WERI-Rb-1 (cell line): Measurements from ENCODE around the gene CYB5R4.

Experiments
- DNase-seq: peaks from one replicate; pipeline ENCODE4 v3.0.0-alpha.2; 2020
- H3K27ac ChIP-seq: fragments of 250-450 bp; sonication (Bioruptor Pico); 2 replicates; pipeline ENCODE4 v1.5.1; 2020; ENCODE audit warnings: mild to moderate bottlenecking, moderate library complexity
- H3K27me3 ChIP-seq: fragments of 250-450 bp; sonication (Bioruptor Pico); 2 replicates; pipeline ENCODE4 v1.5.1; 2021; ENCODE audit warnings: mild to moderate bottlenecking, low read depth, moderate library complexity; ENCODE audit not compliant: insufficient read depth, severe bottlenecking
- H3K36me3 ChIP-seq: fragments of 250-450 bp; sonication (Bioruptor Pico); 2 replicates; pipeline ENCODE4 v1.5.1; 2020; ENCODE audit warnings: mild to moderate bottlenecking, moderate library complexity
- H3K4me3 ChIP-seq: 2 replicates; pipeline ENCODE4 v1.5.1; 2011; ENCODE audit warnings: low read depth, mild to moderate bottlenecking, control low read depth, low read length
- H3K9me3 ChIP-seq: fragments of 250-450 bp; sonication (Bioruptor Pico); 2 replicates; pipeline ENCODE4 v1.5.1; 2021; ENCODE audit warnings: mild to moderate bottlenecking, moderate library complexity; ENCODE audit not compliant: severe bottlenecking
- TF ChIP-seq, protein P1 (sequence below): IDR thresholded peaks from 2 replicates; pipeline ENCODE4 v1.5.1; 2011; ENCODE audit warnings: low read depth, mild to moderate bottlenecking, control low read depth, inconsistent platforms, low read length

The CYB5R4 gene

DNA sequence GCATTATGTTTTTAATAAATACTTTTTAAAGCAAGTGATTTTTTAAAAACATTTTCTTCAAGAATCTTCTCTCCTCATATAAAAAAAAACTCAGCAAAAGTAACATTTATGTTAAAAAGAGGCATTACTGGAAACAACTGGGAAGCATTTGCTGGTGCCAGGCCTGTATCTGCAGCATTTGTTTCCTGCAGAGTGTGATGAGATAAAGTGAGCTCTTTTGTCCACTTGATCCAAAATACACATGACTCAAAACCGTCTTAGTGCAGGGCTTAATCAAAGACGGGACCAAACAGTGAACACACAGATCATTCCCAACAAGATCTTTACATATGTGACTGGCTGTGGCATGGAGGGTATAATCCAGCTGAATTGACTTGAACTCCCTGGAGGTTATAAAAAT lies 34.7 kb upstream of the CYB5R4 start:
- no peak for DNase-seq
- Histone ChIP-seq H3K27ac (no peak overlapping the region), H3K36me3 (no peaks in the 10 kb centered on the region), H3K27me3 (no peaks in the 10 kb centered on the region), H3K4me3 (no peak overlapping the region), H3K9me3 (no peaks in the 10 kb centered on the region)
- TF ChIP-seq, protein P1, sequence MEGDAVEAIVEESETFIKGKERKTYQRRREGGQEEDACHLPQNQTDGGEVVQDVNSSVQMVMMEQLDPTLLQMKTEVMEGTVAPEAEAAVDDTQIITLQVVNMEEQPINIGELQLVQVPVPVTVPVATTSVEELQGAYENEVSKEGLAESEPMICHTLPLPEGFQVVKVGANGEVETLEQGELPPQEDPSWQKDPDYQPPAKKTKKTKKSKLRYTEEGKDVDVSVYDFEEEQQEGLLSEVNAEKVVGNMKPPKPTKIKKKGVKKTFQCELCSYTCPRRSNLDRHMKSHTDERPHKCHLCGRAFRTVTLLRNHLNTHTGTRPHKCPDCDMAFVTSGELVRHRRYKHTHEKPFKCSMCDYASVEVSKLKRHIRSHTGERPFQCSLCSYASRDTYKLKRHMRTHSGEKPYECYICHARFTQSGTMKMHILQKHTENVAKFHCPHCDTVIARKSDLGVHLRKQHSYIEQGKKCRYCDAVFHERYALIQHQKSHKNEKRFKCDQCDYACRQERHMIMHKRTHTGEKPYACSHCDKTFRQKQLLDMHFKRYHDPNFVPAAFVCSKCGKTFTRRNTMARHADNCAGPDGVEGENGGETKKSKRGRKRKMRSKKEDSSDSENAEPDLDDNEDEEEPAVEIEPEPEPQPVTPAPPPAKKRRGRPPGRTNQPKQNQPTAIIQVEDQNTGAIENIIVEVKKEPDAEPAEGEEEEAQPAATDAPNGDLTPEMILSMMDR: no peak

DNA sequence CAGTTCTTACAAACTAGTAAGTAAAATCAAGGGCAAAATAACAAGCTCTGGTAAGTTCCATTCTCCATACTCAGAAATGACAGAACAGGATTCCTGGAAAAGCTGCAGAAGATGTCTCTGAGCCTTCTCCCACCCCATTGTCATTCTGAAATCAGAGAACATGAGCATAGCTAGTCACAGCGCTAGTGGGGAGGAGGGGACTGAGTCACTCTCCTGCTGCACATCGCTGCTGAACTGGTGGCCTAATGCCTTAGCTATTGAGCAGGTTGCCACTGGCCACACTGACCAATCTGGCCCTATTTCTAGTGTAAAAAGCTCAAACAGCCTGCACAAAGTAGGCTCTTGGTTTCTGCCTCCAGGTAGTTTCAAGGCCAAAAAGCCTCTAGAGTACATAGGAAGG lies 32.4 kb upstream of the CYB5R4 start:
- TF ChIP-seq, protein P1: no peak
- DNase-seq: no peak

DNA sequence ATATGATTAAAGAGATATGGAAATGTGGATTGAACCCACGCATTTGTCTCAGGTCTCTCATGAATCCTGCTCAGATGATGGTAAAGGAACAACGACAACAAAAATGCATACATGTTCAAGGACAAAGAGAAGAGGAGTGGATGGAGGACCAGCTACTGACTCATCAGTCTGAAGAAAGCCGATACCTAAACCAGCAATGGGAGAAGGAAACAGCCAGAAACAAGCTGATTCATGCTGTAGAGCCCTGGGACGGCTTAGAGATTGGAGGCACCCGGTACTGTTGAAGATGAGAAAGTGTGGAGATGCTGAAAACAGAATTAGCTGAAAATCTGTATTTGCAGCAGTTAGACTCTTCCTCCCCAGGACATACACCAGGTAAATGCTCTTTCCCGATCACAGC lies 20.8 kb upstream of the CYB5R4 start:
- TF ChIP-seq, protein P1: no peak
- DNase-seq: no peak

More for the DNA sequence above, 32.4 kb upstream of the CYB5R4 start:
- Histone ChIP-seq H3K36me3 (no peaks in the 10 kb centered on the region), H3K27ac (no peak overlapping the region), H3K4me3 (no peak overlapping the region), H3K9me3 (no peaks in the 10 kb centered on the region), H3K27me3 (no peaks in the 10 kb centered on the region)

DNA sequence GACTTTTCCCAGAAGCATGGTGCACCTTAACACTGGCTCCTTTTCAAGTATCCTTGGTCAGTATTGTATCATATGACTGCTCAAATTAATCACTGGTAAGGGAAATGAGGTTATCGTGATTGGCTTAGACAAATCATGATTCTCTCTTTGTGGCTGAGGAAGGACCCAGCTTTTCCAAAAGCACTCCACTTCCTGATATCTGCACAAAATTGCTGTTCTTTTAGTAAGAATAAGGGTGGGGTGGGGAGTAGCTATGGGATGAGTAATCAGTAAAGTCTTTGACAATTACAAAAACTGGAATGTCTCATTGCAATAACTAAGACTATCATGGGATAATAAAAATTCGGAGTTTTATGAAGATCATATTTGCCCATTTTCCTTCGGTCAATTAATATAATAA lies 15.3 kb upstream of the CYB5R4 start:
- TF ChIP-seq, protein P1: no peak
- H3K27ac ChIP-seq: no peak overlapping the region
- no peaks in the 10 kb centered on the region for H3K36me3 ChIP-seq
- H3K9me3 ChIP-seq: no peaks in the 10 kb centered on the region
- H3K4me3 ChIP-seq: no peak overlapping the region
- H3K27me3 ChIP-seq: no peaks in the 10 kb centered on the region
- no peak for DNase-seq

More for the DNA sequence above, 20.8 kb upstream of the CYB5R4 start:
- no peaks in the 10 kb centered on the region for H3K9me3 ChIP-seq
- no peak overlapping the region for H3K27ac ChIP-seq
- no peaks in the 10 kb centered on the region for H3K27me3 ChIP-seq
- no peaks in the 10 kb centered on the region for H3K36me3 ChIP-seq
- H3K4me3 ChIP-seq: no peak overlapping the region

GRCh38 chr6:83846291-83846690 lies 13.2 kb upstream of the CYB5R4 start:
- no peak overlapping the region for H3K4me3 ChIP-seq
- no peak for DNase-seq
- no peak overlapping the region for H3K27ac ChIP-seq
- no peaks in the 10 kb centered on the region for H3K9me3 ChIP-seq
- H3K27me3 ChIP-seq: no peaks in the 10 kb centered on the region
- no peaks in the 10 kb centered on the region for H3K36me3 ChIP-seq
- TF ChIP-seq, protein P1: no peak

- H3K27me3 ChIP-seq: no peaks in the 10 kb centered on the region
- no peak overlapping the region for H3K4me3 ChIP-seq
- no peak overlapping the region for H3K27ac ChIP-seq
- H3K36me3 ChIP-seq: no peaks in the 10 kb centered on the region
- TF ChIP-seq, protein P1: no peak
- H3K9me3 ChIP-seq: no peaks in the 10 kb centered on the region
- no peak for DNase-seq
Measured at GRCh38 chr6:83847179-83847578, 12.3 kb upstream of the CYB5R4 start.
